ENCODE measurements around the gene CTTN. TPM values are rescaled to one million over a fixed set of nuclear protein-coding genes. Genes with fewer than 3 reads are reported as not detected.

CTTN gene
- polyA plus RNA-seq, 1 donor from 2014 or later: 0.74 TPM

GRCh38 chr11:70423523-70424505, 25.5 kb downstream of the CTTN start:
- Mint-ChIP-seq H3K27me3 (peaks cover 28% of the 10 kb centered on the region), H3K9me3 (peaks cover 0 to 2% (median 0%) of the 10 kb centered on the region in 3 donors), H3K4me3 (no peak overlapping the region), H3K27ac (no peak overlapping the region), H3K36me3 (no peaks in the 10 kb centered on the region), H3K4me1 (peaks cover 0 to 2% (median 0%) of the 10 kb centered on the region in 3 donors)

- no peaks in the 10 kb centered on the region for H3K36me3 Mint-ChIP-seq
- H3K4me1 Mint-ChIP-seq: peaks cover 0 to 2% (median 0%) of the 10 kb centered on the region in 3 donors
- H3K9me3 Mint-ChIP-seq: peaks cover 0 to 2% (median 0%) of the 10 kb centered on the region in 3 donors
- peaks cover 28% of the 10 kb centered on the region for H3K27me3 Mint-ChIP-seq
- no peak overlapping the region for H3K4me3 Mint-ChIP-seq
- H3K27ac Mint-ChIP-seq: no peak overlapping the region
Observed at GRCh38 chr11:70424765-70425344, 26.5 kb downstream of the CTTN start.

- Mint-ChIP-seq H3K36me3 (no peaks in the 10 kb centered on the region), H3K9me3 (peaks cover 0 to 2% (median 0%) of the 10 kb centered on the region in 3 donors), H3K4me1 (peaks cover 0 to 2% (median 0%) of the 10 kb centered on the region in 3 donors), H3K27me3 (peaks cover 36% of the 10 kb centered on the region), H3K4me3 (no peak overlapping the region), H3K27ac (no peak overlapping the region)
Observed at GRCh38 chr11:70427436-70427835, 29.1 kb downstream of the CTTN start.

- no peaks in the 10 kb centered on the region for H3K36me3 Mint-ChIP-seq
- H3K4me3 Mint-ChIP-seq: no peak overlapping the region
- H3K27me3 Mint-ChIP-seq: peaks cover 34% of the 10 kb centered on the region
- peak overlapping the region in 1 of 3 donors; percentile 50 for H3K27ac Mint-ChIP-seq
- peaks cover 0 to 2% (median 0%) of the 10 kb centered on the region in 3 donors for H3K4me1 Mint-ChIP-seq
- peaks cover 0 to 2% (median 0%) of the 10 kb centered on the region in 3 donors for H3K9me3 Mint-ChIP-seq
Observed at GRCh38 chr11:70428701-70429427, 30.5 kb downstream of the CTTN start.

GRCh38 chr11:70429428-70429705, 31.0 kb downstream of the CTTN start:
- H3K4me1 Mint-ChIP-seq: peaks cover 0 to 2% (median 0%) of the 10 kb centered on the region in 3 donors
- H3K36me3 Mint-ChIP-seq: no peaks in the 10 kb centered on the region
- peak overlapping the region in 1 of 3 donors; percentile 50 for H3K27ac Mint-ChIP-seq
- H3K4me3 Mint-ChIP-seq: no peak overlapping the region
- peaks cover 33% of the 10 kb centered on the region for H3K27me3 Mint-ChIP-seq
- peaks cover 0 to 2% (median 0%) of the 10 kb centered on the region in 3 donors for H3K9me3 Mint-ChIP-seq

DNA sequence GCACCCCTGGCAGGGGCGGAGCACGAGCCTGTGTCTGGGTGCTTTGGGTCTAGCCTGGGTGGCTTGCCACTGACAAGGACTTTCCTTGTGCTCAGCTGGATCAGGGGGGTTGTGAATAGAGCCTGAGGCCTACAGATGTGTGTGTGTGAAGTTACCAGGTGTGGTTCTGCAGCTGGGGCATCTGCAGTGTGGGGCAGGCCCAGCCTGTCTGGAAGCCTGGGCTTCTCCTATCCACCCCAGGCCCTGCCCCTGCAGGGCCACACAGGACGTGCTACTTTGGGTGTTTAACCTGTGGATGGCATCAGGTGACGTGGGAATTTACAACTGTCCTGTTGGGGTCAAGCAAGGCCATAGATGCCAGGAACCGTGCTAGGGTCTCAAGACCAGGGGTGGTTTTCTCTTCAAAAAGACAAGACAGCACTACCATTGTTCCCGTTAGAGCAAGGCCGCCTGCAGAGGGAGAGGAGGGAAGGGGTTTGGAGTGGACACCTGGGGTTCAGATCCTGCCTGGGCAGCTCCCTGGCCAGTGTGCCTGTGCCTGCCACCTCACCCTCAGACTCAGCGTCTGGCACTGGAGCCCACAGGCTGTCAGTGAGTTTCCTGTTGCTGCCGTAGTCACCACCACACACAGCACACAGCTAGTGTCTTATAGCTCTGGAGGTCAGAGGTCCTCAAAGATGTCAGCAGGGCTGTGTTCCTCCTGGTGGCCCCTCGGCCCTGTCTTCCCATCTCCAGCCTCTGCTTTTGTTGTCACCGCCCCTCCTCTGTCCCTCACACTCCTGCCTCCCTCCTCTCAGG, 31.6 kb downstream of the CTTN start:
- Mint-ChIP-seq H3K27ac (no peak overlapping the region), H3K36me3 (no peaks in the 10 kb centered on the region), H3K9me3 (no peaks in the 10 kb centered on the region), H3K4me1 (no peaks in the 10 kb centered on the region), H3K27me3 (peaks cover 31% of the 10 kb centered on the region), H3K4me3 (no peak overlapping the region)

DNA sequence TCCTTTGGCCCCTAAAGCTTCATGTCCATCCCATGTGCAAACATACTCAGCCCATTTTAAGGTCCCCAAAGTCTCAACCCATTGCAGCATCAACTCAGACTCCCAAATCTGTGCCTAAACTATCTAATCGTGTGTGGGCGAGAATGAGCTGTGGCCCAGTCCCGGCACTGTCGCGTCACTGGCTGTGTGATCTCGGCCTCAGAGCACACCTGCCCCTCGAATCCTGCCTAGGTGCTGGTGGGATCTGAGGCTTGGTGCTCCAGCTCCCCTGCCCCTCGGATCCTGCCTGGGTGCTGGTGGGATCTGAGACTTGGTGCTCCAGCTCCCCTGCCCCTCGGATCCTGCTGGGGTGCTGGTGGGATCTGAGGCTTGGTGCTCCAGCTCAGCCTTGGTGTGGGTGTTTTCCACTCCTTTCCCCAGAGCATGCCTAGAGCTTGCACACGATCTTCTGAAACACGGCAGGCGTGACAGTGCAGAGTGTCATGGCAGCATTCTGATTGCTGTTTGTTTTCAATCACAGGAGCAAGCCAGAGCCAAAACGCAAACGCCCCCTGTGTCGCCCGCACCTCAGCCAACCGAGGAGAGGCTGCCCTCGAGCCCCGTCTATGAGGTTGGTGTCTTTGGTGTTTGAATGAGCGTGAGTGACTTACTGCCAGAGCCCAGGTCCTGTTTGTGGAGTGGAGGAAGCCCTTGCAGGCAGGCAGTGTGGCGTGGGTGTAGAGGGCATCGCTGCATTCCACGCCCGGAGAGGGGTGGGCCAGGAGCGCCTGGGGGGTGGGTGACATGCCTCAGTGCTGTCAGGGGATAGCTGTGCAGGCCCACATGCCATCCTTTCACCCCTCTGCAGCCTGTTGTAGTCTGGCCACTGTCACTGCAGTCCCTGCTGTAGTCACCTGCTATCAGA, 32.6 kb downstream of the CTTN start:
- Mint-ChIP-seq H3K4me3 (no peak overlapping the region), H3K36me3 (no peaks in the 10 kb centered on the region), H3K9me3 (no peaks in the 10 kb centered on the region), H3K27me3 (peaks cover 29% of the 10 kb centered on the region), H3K4me1 (no peaks in the 10 kb centered on the region), H3K27ac (no peak overlapping the region)

GRCh38 chr11:70431611-70432010, 33.3 kb downstream of the CTTN start:
- Mint-ChIP-seq H3K4me1 (peaks cover 0 to 2% (median 0%) of the 10 kb centered on the region in 3 donors), H3K27me3 (peaks cover 32% of the 10 kb centered on the region), H3K36me3 (no peaks in the 10 kb centered on the region), H3K27ac (no peak overlapping the region), H3K9me3 (no peaks in the 10 kb centered on the region), H3K4me3 (no peak overlapping the region)

GRCh38 chr11:70432065-70432464, 33.7 kb downstream of the CTTN start:
- Mint-ChIP-seq H3K4me1 (peaks cover 0 to 3% (median 0%) of the 10 kb centered on the region in 3 donors), H3K27ac (no peak overlapping the region), H3K36me3 (no peaks in the 10 kb centered on the region), H3K4me3 (no peak overlapping the region), H3K27me3 (peaks cover 34% of the 10 kb centered on the region), H3K9me3 (no peaks in the 10 kb centered on the region)

DNA sequence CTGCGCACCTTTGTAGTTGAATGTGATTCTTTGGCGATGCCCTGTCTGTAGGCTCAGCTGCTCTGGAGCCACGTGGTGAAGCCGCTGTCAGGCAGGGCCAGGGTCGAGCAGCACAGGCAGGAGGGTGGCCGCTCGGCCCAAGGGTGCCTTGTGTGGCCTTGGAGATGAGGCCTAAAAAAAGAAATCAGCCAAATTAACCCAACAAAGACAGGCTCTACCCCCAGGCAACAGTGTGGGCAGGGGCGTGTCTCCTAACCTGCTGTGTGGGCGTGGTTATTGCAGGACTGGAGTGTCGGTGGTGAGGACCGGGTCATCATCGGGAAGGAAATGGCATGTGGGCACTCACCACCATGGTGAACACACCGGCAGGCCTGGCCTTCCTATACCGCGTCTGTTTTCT, 34.3 kb downstream of the CTTN start:
- Mint-ChIP-seq H3K4me1 (peaks cover 0 to 5% (median 2%) of the 10 kb centered on the region in 3 donors), H3K36me3 (no peaks in the 10 kb centered on the region), H3K27ac (no peak overlapping the region), H3K4me3 (no peak overlapping the region), H3K9me3 (no peaks in the 10 kb centered on the region), H3K27me3 (peaks cover 37% of the 10 kb centered on the region)

GRCh38 chr11:70433038-70433437, 34.7 kb downstream of the CTTN start:
- Mint-ChIP-seq H3K36me3 (no peaks in the 10 kb centered on the region), H3K4me3 (no peak overlapping the region), H3K27me3 (peaks cover 41% of the 10 kb centered on the region), H3K4me1 (peaks cover 0 to 5% (median 2%) of the 10 kb centered on the region in 3 donors), H3K9me3 (no peaks in the 10 kb centered on the region), H3K27ac (no peak overlapping the region)

GRCh38 chr11:70433526-70433925, 35.2 kb downstream of the CTTN start:
- Mint-ChIP-seq H3K4me3 (no peak overlapping the region), H3K4me1 (peaks cover 0 to 5% (median 3%) of the 10 kb centered on the region in 3 donors), H3K27ac (no peak overlapping the region), H3K27me3 (peaks cover 43% of the 10 kb centered on the region), H3K36me3 (no peaks in the 10 kb centered on the region), H3K9me3 (no peaks in the 10 kb centered on the region)

- Mint-ChIP-seq H3K4me1 (peaks cover 0 to 5% (median 3%) of the 10 kb centered on the region in 3 donors), H3K27ac (peak overlapping the region in 1 of 3 donors; percentile 18), H3K4me3 (peak overlapping the region in 1 of 4 donors; percentile 49), H3K36me3 (no peaks in the 10 kb centered on the region), H3K9me3 (peaks cover 0 to under 1% (median 0%) of the 10 kb centered on the region in 3 donors), H3K27me3 (peaks cover 43% of the 10 kb centered on the region)
Observed at GRCh38 chr11:70433966-70434812, 35.9 kb downstream of the CTTN start.
